Measurements from ENCODE around the gene RALBP1. TPM values are rescaled to one million over a fixed set of nuclear protein-coding genes. Genes with fewer than 3 reads are reported as not detected.

The RALBP1 gene
- total and polyA plus RNA-seq, 2 of the 4 experiments (the other 2 are of a cell fraction), result 30.6 to 38.2 TPM

- DNase-seq (no peak), ATAC-seq (ENCODE audit: low read depth) (no peak)
- no peak overlapping the region for H2AK5ac ChIP-seq (ENCODE audit: low read depth, low read length)
- POLR2A ChIA-PET (ENCODE audit: unreplicated experiment), result no interaction called here
- peaks cover 2% of the 10 kb centered on the region; the same call in 1 of the 2 replicates for H3K4me1 ChIP-seq (ENCODE audit: control insufficient read depth, insufficient read depth, low read length)
- WGBS, 2 experiments (ENCODE audit: extremely low coverage in 2 of 2, insufficient read length in 1 of 2), result 100% methylated on average over 1 of the region's 4 CpGs; no CpG with 5 or more reads in 1 of the 2 experiments
- H3K79me1 ChIP-seq (ENCODE audit: low read depth in 1 of 2, low read length in 2 of 2), result peaks cover 18 to 54% of the 10 kb centered on the region in 2 experiments
- H2AK9ac ChIP-seq (replicated peaks; ENCODE audit: low read depth, low read length, poor library complexity), result no peak overlapping the region
- H3K27ac ChIP-seq (ENCODE audit: insufficient read depth, low read length), result no peak overlapping the region
- H3K9ac ChIP-seq (ENCODE audit: low read depth, low read length), result no peak overlapping the region
- in situ Hi-C loops (cut with MboI; ENCODE audit: low sequenced_read_pairs), result no loop called here
- peak; percentile 26; the same call in 1 of the 2 replicates for TF ChIP-seq MAFK (IDR thresholded peaks at IDR 0.05; ENCODE audit: low read depth, low read length)
- TF ChIP-seq CTCF (conservative IDR thresholded peaks at IDR 0.05; ENCODE audit: low read depth, low read length), result no peak
- no peak for TF ChIP-seq SMC3 (IDR thresholded peaks at IDR 0.05; ENCODE audit: low read depth, low read length)
- no peak for TF ChIP-seq CEBPB (IDR thresholded peaks at IDR 0.05; ENCODE audit: low read depth, low read length)
- TF ChIP-seq RAD21 (IDR thresholded peaks at IDR 0.05; ENCODE audit: low read length), result no peak
- CTCF ChIA-PET, result no interaction called here
- no peak overlapping the region for H4K5ac ChIP-seq (ENCODE audit: low read depth, low read length)
- peaks cover 9% of the 10 kb centered on the region for H3K9me1 ChIP-seq (ENCODE audit: insufficient read depth, low read length)
- H2BK20ac ChIP-seq (ENCODE audit: low read depth, low read length), result no peak overlapping the region
- dilution Hi-C loops (cut with HindIII; ENCODE audit: low sequenced_read_pairs, unreplicated experiment), result no loop called here
- H4K91ac ChIP-seq (ENCODE audit: insufficient read depth, low read depth, low read length), result no peak overlapping the region
- no peak overlapping the region for H3K14ac ChIP-seq (replicated peaks; ENCODE audit: low read depth, low read length)
- H2BK15ac ChIP-seq (ENCODE audit: low read depth, low read length), result no peak overlapping the region
- no peak overlapping the region for H3K4ac ChIP-seq (ENCODE audit: low read depth, low read length)
- intact Hi-C loops (cut with micrococcal nuclease), result no loop called here
- H4K20me1 ChIP-seq (ENCODE audit: insufficient read depth, low read length), result peaks cover 7% of the 10 kb centered on the region; the same call in 1 of the 2 replicates
- no peak overlapping the region for H3K4me3 ChIP-seq (ENCODE audit: insufficient read depth, low read depth, low read length)
- no peaks in the 10 kb centered on the region for H3K9me3 ChIP-seq (ENCODE audit: control insufficient read depth, insufficient read depth, low read length)
- no peak overlapping the region for H2BK5ac ChIP-seq (ENCODE audit: low read depth, low read length, poor library complexity, severe bottlenecking)
- H3K18ac ChIP-seq (ENCODE audit: low read depth, low read length), result no peak overlapping the region
- H3K56ac ChIP-seq (ENCODE audit: extremely low read depth, insufficient read depth, low read length), result no peak overlapping the region
- no peak overlapping the region for H2BK120ac ChIP-seq (ENCODE audit: low read depth, low read length)
- H3K4me2 ChIP-seq (ENCODE audit: low read depth, low read length), result no peak overlapping the region
- BruUV-seq (replicated peaks), result no TSS peak
- no peaks in the 10 kb centered on the region for H3K27me3 ChIP-seq (ENCODE audit: control insufficient read depth, insufficient read depth, low read length)
- H3K23ac ChIP-seq (ENCODE audit: low read depth, low read length), result no peak overlapping the region
- H3K36me3 ChIP-seq (ENCODE audit: control insufficient read depth, insufficient read depth, low read length), result peaks cover 46% of the 10 kb centered on the region
- H4K8ac ChIP-seq (ENCODE audit: low read depth in 2 of 2, low read length in 2 of 2), result no peak overlapping the region
- no peak overlapping the region for H2AFZ ChIP-seq (replicated peaks; ENCODE audit: low read length, poor library complexity)
Measured at GRCh38 chr18:9558387-9559064, 83.2 kb downstream of the RALBP1 start.
